DMS79 (cell line): ENCODE measurements around the gene CSNK2A1.
"Not testable (repeated sequence)": the region's sequence is repeated elsewhere in the genome, so short reads cannot be mapped to it uniquely, and the experiment has no call there.

Experiments
- DNase-seq: peaks from one replicate; lab custom pipeline; 2025; lab: John Stamatoyannopoulos, UW

Gene CSNK2A1

GRCh38 chr20:483815-484644 lies 59.6 kb downstream of the CSNK2A1 start:
- no peak for DNase-seq

GRCh38 chr20:481167-481566 lies 62.4 kb downstream of the CSNK2A1 start:
- no peak for DNase-seq

- DNase-seq: no peak
Observed at GRCh38 chr20:480044-480443, 63.5 kb downstream of the CSNK2A1 start.

- no peak for DNase-seq
Observed at GRCh38 chr20:479487-479886, 64.1 kb downstream of the CSNK2A1 start.

GRCh38 chr20:478949-479429 lies 64.6 kb downstream of the CSNK2A1 start:
- DNase-seq: no peak

GRCh38 chr20:478010-478948 lies 65.3 kb downstream of the CSNK2A1 start:
- DNase-seq: no peak

GRCh38 chr20:476561-477249 lies 66.9 kb downstream of the CSNK2A1 start:
- not testable (repeated sequence) for DNase-seq

- DNase-seq: no peak
Observed at GRCh38 chr20:475463-476357, 67.9 kb downstream of the CSNK2A1 start.

- DNase-seq: no peak
Observed at GRCh38 chr20:474581-474980, 69.0 kb downstream of the CSNK2A1 start.

GRCh38 chr20:472889-473292 lies 70.7 kb downstream of the CSNK2A1 start:
- DNase-seq: no peak

GRCh38 chr20:472137-472846 lies 71.3 kb downstream of the CSNK2A1 start:
- DNase-seq: no peak

GRCh38 chr20:469746-470490 lies 73.7 kb downstream of the CSNK2A1 start:
- no peak for DNase-seq

GRCh38 chr20:467755-468154 lies 75.8 kb downstream of the CSNK2A1 start:
- no peak for DNase-seq

- peak; percentile 26 for DNase-seq
Observed at GRCh38 chr20:462199-462991, 81.2 kb downstream of the CSNK2A1 start, which contains the start of gene TBC1D20. Gene TBC1D20 (minus strand): TSS chr20:462533. CDS start chr20:462405, 128 bp downstream.

GRCh38 chr20:461254-462198 lies 82.1 kb downstream of the CSNK2A1 start:
- DNase-seq: no peak

- no peak for DNase-seq
Observed at GRCh38 chr20:460707-461106, 82.9 kb downstream of the CSNK2A1 start.

GRCh38 chr20:460180-460579 lies 83.4 kb downstream of the CSNK2A1 start:
- DNase-seq: no peak

GRCh38 chr20:458776-459175 lies 84.8 kb downstream of the CSNK2A1 start:
- DNase-seq: no peak
